DMS53 (cell line): ENCODE measurements around the gene ERCC1.
"Not testable (repeated sequence)": the region's sequence is repeated elsewhere in the genome, so short reads cannot be mapped to it uniquely, and the experiment has no call there.

Experiments
- DNase-seq: peaks from one replicate; lab custom pipeline; 2025; lab: John Stamatoyannopoulos, UW

Gene ERCC1

DNA sequence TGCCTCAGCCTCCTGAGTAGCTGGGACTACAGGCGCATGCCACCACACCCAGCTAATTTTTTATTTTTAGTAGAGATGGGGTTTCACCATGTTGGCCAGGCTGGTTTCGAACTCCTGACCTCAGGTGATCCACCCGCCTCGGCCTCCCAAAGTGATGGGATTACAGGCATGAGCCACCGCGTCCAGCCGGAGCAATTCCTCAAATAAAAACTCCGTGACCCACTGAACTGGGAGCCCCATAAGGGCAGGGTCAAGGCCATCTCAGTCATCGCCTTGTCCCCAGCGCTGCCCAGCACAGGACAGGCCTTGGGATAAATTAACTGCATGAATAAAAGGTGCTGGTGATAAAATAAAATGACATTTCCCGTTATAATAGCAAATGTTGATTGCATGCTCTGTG is 6.2 kb upstream of the ERCC1 start:
- DNase-seq, result not testable (repeated sequence)

DNA sequence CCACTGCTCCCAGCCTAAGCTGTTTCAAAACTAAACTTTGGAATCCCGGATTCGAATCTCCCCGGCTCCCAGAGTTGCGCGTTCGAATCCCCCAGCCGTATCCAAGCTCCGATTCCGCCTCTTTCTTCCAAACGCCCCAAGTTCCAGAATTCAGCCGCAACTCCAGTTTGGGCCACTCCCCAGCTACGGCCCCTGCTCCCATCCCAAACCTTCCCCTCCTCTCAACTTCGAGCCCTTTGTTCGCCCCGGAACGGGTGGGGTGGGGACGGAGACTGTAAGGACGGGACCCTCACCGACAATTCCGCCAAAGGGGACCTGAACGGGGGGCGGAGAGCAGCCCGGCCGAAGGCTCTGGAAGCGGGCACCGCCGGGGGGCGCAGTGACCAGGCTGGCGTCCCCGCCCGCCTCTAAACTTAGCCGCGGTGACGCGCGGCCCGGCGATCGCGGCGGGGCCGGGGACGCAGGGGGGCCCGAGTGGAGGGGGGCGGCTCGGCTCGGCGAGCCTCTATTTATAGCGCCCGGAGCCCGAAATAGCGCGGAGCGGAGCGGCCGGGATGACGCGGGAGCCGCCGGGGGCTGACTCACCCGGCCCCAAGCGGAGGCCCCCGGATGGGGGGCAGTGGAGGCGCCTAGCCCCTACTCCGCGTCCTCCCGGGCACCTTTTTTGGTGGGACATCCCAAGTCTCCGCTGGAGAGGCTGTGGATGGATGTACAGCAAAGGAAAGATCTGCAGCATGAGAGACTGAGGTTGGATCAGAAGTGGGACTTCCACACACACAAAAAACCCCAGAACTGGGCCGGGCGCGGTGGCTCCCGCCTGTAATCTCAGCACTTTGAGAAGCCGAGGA is 4.9 kb upstream of the ERCC1 start:
- peak; percentile 30 for DNase-seq

DNA sequence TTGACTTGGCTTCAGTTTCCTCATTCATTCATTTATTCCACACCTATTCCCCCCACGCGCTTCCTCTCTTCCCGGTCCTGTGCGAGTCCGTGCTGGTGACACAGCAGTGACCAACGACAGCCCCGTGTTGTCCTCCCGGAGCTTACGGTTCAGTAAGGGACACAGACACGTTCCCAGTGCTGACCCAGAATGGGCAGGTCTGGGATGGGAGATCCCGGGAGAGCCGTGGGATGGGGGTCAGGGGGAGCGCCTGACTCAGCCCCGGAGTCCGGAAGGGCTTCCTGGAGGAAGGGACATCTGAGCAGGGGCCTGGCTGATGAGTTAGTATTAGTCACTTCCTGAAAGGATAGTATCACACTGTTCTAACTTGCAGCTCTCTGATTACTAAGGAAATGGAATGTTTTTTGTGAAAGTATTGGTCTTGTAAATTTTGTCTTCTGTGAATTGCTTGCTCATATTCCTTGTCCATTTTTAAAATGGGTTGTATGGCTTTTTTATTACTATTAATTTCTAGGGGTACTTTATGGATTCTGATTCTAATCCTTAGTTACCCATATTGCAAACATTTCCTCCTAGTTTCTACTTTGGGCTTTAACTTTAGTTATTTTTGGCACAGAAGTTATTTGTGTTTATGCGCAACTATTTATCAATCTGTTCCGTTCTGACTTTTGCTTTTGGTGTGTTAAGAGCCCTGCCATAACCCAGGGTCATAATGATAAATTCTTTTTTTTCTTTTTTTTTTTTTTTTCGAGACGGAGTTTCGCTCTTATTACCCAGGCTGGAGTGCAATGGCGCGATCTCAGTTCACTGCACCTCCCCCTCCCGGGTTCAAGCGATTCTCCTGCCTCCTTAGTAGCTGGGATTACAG is 708 bp upstream of the ERCC1 start:
- DNase-seq, result peak; percentile 91

DNA sequence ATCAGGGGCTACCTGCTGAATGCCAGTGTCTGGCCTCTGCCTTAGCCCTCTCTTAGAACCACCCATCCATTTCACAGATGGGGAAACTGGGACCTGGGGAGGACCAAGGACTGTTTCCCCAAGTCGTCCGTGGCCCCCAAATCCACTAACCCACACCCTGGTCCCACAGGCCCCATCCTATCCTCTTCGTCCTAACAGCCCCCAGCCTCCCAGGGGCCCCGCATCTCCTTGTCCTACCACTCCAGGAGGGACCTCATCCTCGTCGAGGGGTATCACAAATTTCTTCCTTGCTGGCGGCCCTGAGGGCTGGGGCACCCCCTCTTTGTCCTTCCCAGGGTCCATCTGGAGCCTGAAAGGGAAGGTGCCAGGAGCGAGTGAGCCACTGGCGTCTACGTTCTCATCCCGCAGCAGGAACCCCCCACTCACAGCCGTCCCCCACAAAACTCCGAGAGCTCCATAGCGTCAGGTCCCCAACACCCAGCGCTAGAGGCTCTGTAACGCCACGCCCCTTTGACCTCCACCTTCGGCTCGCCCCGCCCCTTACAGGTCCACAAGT is 606 bp downstream of the ERCC1 start:
- no peak for DNase-seq

DNA sequence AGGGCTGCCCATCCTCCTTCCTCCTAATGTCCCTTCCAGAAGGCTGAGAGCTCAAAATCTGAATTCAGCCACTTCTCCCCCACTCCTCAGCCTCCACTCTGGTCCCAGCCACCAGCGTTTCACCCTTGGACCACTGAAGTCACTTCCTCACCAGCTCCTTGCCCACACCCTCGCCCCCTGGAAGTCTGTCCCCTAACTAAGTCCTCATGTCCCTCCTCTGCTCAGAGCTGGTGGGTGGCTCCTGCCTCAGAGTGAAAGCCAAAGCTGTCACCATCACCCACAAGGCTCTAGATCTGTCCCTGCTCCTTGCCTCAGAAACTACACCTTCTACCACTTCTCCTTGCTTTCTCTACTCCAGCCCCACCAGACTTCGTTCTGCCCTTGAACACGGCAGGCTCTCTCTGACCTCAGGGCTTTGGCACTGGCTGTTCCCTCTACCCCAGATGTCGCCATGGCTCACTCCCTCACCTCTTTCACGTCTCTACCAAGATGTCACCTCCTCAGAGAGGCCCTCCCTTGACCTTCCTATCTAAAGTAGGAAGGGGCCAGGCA is 1.7 kb downstream of the ERCC1 start:
- no peak for DNase-seq

DNA sequence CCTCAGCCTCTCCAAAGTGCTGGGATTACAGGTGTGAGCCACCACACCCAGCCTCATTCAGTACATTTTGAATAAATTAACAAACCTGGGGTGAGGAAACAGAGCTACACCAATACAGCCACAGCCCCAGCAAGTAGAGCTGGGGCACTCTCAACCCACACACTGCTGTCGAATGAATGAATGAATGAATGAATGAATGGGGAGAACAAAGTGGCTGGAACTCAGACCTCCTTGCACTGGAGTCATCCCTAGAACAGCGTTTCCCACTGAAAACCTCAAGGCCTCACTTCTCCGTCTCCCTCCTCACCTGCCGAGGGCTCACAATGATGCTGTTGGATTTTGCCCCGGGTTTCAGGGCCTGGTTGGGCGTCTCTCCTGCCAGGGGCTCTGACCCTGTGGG is 2.8 kb downstream of the ERCC1 start:
- no peak for DNase-seq

DNA sequence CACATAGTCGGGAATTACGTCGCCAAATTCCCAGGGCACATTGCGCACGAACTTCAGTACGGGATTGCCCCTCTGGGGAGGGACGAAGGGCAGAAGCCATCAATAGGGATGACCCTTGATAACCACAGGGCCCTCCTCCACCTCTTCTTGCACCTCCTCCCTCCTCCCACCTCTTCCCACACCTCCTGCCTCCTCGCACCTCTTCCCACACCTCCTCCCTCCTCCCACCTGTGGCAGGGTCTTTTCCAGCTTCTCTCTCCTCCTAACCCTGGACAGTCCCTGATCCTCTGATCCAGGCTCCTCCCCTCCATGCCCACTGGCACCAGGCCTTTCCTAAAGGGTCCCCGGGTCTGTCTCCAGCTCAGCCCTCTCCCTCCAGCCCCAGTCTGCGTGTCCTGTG is 3.4 kb downstream of the ERCC1 start:
- DNase-seq, result no peak

DNA sequence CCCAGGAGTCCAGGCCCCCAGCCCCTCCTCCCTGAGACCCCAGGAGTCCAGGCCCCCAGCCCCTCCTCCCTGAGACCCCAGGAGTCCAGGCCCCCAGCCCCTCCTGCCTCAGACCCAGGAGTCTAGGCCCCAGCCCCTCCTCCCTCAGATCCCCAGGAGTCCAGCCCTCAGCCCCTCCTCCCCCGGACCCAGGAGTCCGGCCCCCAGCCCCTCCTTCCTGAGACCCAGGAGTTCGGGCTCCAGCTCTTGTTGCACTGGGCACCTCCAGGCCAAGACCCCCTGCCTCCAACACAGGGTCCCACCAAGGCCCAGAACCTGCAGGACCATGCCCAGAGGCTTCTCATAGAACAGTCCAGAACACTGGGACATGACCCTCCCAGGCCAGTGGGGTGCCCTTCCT is 3.8 kb downstream of the ERCC1 start:
- DNase-seq, result no peak

DNA sequence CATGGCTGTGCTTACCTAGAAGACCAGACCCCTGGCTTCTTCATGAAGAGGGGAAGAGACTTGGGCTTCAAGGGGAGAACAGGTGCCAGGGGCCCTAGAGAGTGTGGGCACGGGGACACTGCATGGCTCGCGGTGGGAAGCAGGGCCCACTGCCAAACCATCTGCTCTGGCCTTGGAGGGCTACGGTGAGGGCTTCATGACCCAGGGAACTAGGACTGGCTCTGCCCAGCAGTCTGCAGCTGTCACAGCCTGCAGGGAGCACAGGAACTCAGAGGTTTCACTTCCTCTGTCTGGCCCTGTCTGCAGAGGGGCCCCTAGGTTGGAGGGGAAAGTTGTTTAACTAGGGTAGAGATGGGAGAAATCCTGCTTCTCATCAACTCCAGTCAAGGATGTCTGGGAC is 4.3 kb downstream of the ERCC1 start:
- DNase-seq, result no peak

DNA sequence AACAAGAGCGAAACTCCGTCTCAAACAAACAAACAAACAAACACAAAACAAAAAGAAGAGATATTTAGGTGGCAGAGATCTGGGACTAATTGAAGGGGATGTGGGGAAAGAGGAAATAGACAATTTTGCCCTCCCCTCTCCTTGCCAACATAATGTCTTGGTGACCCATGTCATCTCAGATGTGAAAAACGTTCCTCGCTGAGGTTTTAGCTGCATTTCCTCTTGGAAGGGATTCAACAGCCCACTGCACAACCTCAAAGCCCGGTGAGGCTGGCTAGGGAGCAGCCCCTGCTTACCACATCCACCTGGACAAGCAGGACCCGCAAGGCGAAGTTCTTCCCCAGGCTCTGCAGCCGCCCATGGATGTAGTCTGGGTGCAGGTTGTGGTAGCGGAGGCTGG is 4.9 kb downstream of the ERCC1 start:
- no peak for DNase-seq

DNA sequence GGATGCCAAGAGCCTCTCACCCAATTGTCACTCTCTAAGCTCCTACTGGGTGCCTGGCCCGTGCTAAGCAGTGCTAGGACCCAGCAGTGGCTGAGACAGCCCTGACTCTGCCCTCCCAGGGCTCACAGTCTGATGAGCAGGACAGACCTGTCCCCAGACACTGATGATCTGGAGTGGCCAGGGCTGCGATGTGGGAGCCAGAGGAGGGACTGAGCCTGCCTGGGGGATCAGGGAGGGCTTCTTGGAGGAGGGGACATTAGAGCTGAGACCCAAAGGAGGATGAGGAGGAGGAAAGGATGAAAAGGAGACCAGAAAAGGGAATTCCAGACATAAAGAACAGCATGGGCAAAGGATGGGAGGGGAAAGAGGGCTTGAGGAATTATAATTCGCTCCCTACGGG is 6.6 kb downstream of the ERCC1 start:
- no peak for DNase-seq

DNA sequence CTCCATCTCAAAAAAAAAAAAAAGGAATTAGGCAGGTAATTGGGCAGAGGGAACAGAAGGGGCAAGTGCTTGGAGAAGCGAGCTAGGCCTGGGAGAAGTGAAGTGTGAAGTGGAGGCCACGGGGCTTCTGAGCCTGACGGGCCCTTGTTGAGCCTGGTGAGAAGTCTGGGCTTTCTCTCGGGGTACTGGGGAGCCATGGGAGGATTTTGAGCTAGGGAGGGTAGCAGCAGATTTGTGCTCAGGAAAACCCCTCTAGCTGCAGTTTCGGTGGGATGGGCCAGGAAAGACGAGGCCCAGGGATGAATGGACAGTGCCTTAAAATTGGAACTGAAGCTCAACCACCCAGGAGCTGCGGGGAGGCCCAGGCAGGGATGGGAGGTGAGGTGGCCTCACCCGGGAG is 9.2 kb downstream of the ERCC1 start:
- no peak for DNase-seq

DNA sequence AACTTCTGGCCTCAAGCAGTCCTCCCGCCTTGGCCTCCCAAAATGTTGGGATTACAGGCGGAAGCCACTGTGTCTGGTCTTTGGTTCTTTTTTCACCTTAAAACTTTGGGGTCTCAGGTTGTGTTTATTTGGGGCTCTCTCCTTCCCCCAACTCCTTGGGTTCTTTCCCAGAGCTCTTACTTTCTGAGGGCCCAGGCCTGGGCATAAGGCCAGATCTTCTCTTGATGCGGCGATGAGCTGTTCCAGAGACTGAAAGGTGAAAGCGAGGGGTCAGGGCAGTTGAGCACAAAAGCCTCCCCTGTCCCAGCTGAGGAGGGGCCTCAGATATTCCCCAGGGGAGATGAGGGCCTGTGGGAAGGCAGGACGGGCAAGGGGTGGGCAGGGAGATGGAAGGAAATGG is 10.2 kb downstream of the ERCC1 start:
- DNase-seq, result no peak

DNA sequence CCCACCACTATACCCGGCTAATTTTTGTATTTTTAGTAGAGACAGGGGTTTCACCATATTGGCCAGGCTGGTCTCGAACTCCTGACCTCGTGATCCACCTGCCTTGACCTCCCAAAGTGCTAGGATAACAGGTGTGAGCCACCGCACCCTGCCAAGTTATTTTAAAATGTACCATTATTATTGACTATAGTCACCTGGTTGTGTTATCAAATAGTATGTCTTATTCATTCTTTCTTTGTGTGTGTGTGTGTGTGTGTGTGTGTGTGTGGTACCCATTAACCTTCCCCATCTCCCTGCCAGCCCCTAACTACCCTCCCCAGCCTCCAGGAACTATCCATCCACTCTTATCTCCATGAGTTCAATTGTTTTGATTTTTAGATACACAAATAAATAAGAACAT is 13.4 kb downstream of the ERCC1 start:
- not testable (repeated sequence) for DNase-seq

DNA sequence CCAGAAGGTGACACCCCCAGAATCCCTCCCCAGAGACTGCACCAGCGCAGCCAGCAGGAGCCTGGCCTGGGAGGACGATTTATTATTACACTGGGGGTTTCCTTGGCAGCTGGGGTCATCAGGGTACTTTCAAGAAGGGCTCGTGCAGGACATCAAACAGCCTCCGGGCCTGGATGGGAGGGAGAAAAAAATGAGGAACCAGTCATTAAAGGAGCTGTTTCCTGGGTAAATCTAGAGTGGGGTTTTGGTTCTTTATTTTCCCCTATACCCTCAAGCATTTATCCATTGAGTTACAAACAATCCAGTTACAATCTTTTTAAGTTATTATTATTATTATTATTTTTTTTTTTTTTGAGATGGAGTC is 14.2 kb downstream of the ERCC1 start:
- DNase-seq, result no peak

DNA sequence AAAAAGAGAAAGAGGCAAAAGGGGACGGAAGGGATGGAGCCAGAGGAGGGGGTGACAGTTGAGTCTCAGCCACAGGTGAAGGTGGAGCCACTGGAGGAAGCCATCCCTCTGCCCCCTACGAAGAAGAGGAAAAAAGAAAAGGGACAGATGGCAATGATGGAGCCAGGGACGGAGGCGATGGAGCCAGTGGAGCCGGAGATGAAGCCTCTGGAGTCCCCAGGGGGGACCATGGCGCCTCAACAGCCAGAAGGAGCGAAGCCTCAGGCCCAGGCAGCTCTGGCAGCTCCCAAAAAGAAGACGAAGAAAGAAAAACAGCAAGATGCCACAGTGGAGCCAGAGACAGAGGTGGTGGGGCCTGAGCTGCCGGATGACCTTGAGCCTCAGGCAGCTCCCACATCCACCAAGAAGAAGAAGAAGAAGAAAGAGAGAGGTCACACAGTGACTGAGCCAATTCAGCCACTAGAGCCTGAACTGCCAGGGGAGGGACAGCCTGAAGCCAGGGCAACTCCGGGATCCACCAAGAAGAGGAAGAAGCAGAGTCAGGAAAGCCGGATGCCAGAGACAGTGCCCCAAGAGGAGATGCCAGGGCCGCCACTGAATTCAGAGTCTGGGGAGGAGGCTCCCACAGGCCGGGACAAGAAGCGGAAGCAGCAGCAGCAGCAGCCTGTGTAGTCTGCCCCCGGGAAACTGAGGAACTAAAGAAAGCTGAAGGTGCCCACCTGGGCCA is 14.7 kb downstream of the ERCC1 start:
- DNase-seq, result no peak

DNA sequence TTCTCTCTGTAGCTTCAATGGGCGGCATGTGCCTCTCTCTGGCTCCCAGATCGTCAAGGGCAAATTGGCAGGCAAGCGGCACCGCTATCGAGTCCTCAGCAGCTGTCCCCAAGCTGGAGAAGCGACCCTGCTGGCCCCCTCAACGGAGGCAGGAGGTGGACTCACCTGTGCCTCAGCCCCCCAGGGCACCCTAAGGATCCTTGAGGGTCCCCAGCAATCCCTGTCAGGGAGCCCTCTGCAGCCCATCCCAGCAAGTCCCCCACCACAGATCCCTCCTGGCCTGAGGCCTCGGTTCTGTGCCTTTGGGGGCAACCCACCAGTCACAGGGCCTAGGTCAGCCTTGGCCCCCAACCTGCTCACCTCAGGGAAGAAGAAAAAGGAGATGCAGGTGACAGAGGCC is 15.6 kb downstream of the ERCC1 start:
- DNase-seq, result no peak

DNA sequence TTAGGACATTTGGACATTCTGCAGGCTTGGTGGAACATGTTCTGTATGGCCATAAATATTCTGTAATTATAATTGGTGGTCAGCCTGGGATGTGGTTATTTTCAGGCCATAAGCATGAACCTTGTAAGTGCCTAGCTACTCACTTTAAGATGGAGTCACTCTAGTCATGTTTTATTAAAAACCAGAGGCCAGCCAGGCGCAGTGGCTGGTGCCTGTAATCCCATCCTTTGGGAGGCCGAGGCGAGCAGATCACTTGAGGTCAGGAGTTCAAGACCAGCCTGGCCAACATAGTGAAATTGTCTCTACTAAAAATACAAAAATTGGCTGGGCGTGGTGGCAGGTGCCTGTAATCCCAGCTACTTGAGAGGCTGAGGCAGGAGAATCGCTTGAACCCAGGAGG is 16.1 kb downstream of the ERCC1 start:
- not testable (repeated sequence) for DNase-seq

DNA sequence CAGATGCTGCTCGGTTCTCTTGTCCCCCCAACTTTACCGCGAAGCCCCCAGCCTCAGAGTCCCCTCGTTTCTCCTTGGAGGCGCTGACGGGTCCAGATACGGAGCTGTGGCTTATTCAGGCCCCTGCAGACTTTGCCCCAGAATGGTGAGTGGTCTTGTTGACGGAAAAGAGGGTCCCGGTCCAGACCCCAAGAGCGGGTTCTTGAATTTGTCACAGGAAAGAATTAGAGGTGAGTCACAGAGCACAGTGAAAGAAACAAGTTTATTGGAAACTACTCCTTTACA is 16.7 kb downstream of the ERCC1 start:
- no peak for DNase-seq

DNA sequence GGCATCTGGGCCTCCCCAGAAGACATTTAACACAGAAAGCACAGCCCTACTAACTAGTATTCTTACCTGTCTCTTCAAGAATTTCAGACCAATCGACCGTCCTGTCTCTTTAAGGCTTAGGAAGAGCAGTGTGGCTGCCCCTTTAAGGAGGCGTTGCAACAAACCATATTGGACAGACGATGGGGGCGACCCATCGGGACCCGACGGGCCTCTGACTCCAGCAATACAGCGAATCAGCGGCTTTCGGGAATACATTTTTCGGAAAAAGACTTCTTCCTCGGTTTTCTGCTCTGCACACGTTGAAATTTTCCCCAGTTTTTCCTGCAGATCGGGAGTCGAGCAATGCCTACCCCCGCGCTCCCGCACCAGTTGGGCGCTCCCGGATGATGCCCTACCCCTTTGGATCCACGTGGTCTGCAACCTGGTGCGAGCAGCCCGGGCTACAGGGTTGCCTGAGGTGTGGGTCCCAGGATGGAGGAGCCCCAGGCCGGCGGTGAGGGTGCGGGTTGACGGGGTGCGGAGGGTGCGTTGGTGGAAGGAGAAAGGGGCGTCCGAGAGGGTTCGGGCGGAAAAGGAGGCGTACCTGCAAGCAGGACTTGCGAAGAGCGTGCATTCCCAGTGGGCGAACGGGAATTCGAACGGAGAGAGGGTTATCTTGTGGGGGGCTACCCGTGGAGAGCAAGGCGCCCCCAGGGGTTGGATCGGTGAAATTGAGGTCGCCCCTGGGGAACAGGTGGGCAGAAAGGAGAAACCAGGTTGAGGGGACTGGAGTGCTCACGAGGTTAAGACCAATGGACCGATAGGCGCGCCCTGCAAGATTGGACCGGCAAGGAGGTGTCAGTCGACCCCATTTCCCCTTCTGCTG is 17.3 kb downstream of the ERCC1 start, which contains the start of gene POLR1G:
POLR1G (plus strand) TSS at position 419 of the 865 bp plus-strand sequence; CDS start at position 472, 53 bp downstream.
- DNase-seq, result peak; percentile 89
